Tibial nerve (tissue), 4 donors: ENCODE measurements around the gene ASTN1. TPM values are rescaled to one million over a fixed set of nuclear protein-coding genes. Genes with fewer than 3 reads are reported as not detected.

ENCODE experiments used
- DNase-seq, 2 donors: peaks; one replicate each; pipeline ENCODE4 v3.0.0-alpha.2; 2019; ENCODE audit warnings: low spot score in 2 of 2
- H3K27ac ChIP-seq, 4 donors: fragments of 200-600 bp; sonication (generic) in 3 of 4; one replicate each; pipeline ENCODE4 v1.5.1; 2017 to 2019; ENCODE audit warnings: mild to moderate bottlenecking in 1 of 4
- H3K27me3 ChIP-seq, 2 donors: fragments of 200-600 bp; sonication (generic) in 1 of 2; one replicate each; pipeline versions ENCODE4 v1.5.1 to v1.6.0; 2017 to 2019
- H3K36me3 ChIP-seq, 3 donors: fragments of 200-600 bp; sonication (generic); one replicate each; pipeline ENCODE4 v1.5.1; 2018 to 2019
- H3K4me1 ChIP-seq, 4 donors: fragments of 200-600 bp; sonication (generic) in 3 of 4; one replicate each; pipeline ENCODE4 v1.5.1; 2017 to 2019
- H3K4me3 ChIP-seq, 4 donors: fragments of 200-600 bp; sonication (generic) in 3 of 4; one replicate each; pipeline ENCODE4 v1.5.1; 2017 to 2019; ENCODE audit warnings: mild to moderate bottlenecking in 1 of 4, moderate library complexity in 1 of 4
- H3K9me3 ChIP-seq, 4 donors: fragments of 200-600 bp; sonication (generic) in 3 of 4; one replicate each; pipeline ENCODE4 v1.5.1; 2017 to 2019
- EP300 ChIP-seq, 2 donors: sonication (generic); formaldehyde crosslinking; IDR thresholded peaks; one replicate each; pipeline ENCODE4 v1.6.1; 2017; ENCODE audit warnings: antibody characterized with exemption in 2 of 2, mild to moderate bottlenecking in 1 of 2
- POLR2A ChIP-seq, 2 donors: fragments of 450-650 bp; IDR thresholded peaks; one replicate each; pipeline ENCODE4 v1.6.1; 2017; ENCODE audit warnings: antibody characterized with exemption in 2 of 2, mild to moderate bottlenecking in 2 of 2, moderate library complexity in 2 of 2
- WGBS, 2 donors: methylation state at CpG; one replicate each; pipeline ENCODE4 v1.1.5; 2018; 5-methylcytosine and 5-hydroxymethylcytosine counted together
- total RNA-seq, 4 donors: library from RNA; depleted of rRNA; stranded (reverse); fragments of >200 nt; gene quantifications; one replicate each; pipeline ENCODE4 v1.1.0, GENCODE V29; 2016
- TF ChIP-seq, protein P1 (sequence below), 5 experiments: fragments of 200-600 bp in 3 of 5; fragments of 450-650 bp in 2 of 5; sonication (generic) in 3 of 5; IDR thresholded peaks; one replicate each; pipeline ENCODE4 v1.5.1; 2016 to 2019; ENCODE audit warnings: antibody characterized with exemption in 5 of 5, mild to moderate bottlenecking in 3 of 5, moderate library complexity in 2 of 5

Gene ASTN1
- total RNA-seq, 4 donors from 2014 or later, result 0.30 to 0.63 TPM; not detected in 2

DNA sequence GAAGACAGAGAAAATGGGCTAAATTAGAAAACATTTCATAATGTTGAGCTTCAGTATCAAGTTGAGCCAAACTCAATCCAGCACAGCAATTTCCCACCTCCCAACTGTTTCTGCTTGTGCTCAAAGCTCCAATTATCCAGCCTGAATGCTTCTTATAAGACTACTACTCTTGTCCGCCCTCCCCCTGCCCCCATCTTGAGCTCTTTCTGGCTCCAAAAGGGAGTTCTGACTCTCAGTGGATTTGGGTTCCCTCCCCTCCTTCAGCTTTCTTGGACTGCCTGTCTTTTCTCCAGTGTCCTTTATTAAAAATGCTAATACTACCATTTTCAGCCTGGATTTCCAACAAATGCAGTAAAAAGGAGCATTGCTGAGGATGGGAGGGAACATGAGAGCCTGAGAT, 174.8 kb downstream of the ASTN1 start:
- Histone ChIP-seq H3K4me3 (no peak overlapping the region), H3K27ac (peak overlapping the region in 2 of 4 donors; percentile 26 to 65), H3K36me3 (no peaks in the 10 kb centered on the region), H3K9me3 (no peaks in the 10 kb centered on the region), H3K4me1 (peaks cover 0 to 10% (median 0%) of the 10 kb centered on the region in 4 donors), H3K27me3 (no peaks in the 10 kb centered on the region)
- 44 to 53% methylated on average over 1 of the region's 1 CpG for WGBS, 2 donors
- TF ChIP-seq EP300 (IDR thresholded peaks at IDR 0.05) (no peak), POLR2A (IDR thresholded peaks at IDR 0.05) (no peak)
- TF ChIP-seq, protein P1, sequence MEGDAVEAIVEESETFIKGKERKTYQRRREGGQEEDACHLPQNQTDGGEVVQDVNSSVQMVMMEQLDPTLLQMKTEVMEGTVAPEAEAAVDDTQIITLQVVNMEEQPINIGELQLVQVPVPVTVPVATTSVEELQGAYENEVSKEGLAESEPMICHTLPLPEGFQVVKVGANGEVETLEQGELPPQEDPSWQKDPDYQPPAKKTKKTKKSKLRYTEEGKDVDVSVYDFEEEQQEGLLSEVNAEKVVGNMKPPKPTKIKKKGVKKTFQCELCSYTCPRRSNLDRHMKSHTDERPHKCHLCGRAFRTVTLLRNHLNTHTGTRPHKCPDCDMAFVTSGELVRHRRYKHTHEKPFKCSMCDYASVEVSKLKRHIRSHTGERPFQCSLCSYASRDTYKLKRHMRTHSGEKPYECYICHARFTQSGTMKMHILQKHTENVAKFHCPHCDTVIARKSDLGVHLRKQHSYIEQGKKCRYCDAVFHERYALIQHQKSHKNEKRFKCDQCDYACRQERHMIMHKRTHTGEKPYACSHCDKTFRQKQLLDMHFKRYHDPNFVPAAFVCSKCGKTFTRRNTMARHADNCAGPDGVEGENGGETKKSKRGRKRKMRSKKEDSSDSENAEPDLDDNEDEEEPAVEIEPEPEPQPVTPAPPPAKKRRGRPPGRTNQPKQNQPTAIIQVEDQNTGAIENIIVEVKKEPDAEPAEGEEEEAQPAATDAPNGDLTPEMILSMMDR (IDR thresholded peaks at IDR 0.05), result no peak
- no peak for DNase-seq

DNA sequence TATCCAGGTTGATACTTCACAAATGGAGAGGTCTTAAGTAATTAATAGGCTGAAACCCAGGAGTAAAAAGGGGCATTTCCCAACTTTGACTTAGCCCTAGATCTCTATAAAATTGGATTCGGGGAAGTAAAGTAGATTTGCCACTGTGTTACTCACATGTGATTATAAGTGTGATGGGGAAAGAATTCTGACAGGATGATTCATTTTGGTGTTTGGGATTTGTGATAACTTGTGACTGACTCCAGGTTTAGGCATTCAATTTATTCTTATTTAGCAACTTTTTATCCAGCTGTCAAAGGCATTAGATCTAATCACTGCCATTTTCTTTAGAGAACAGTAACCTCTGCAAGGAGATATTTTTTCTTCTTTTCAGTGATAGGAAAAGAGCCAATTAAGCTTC, 175.5 kb downstream of the ASTN1 start:
- H3K4me1 ChIP-seq, result peaks cover 0 to 10% (median 0%) of the 10 kb centered on the region in 4 donors
- no peaks in the 10 kb centered on the region for H3K36me3 ChIP-seq
- no peak for DNase-seq
- H3K9me3 ChIP-seq, result no peaks in the 10 kb centered on the region
- 71 to 81% methylated on average over 1 of the region's 1 CpG for WGBS, 2 donors
- TF ChIP-seq, protein P1 (IDR thresholded peaks at IDR 0.05), result no peak
- TF ChIP-seq EP300 (IDR thresholded peaks at IDR 0.05) (no peak), POLR2A (IDR thresholded peaks at IDR 0.05) (no peak)
- H3K4me3 ChIP-seq, result no peak overlapping the region
- no peaks in the 10 kb centered on the region for H3K27me3 ChIP-seq
- peak overlapping the region in 2 of 4 donors; percentile 26 to 65 for H3K27ac ChIP-seq

DNA sequence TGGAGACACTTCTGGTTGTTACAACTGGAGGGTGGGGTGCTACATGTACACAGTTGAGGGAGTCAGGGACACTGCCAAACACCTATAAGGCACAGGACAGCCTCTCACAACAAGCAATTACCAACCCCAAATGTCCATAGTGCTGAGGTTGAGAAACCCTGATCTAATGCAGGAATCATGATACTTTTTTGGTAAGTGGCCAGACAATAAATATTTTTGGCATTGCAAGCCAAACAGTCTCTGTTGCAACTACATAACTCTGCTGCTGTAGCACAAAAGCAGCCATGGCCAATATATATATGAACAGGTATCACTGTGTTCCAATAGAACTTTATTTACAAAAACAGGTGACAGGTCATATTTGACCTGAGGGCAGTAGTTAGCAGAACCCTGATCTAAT, 177.5 kb downstream of the ASTN1 start:
- Histone ChIP-seq H3K27ac (no peak overlapping the region), H3K4me1 (peaks cover 0 to 10% (median 0%) of the 10 kb centered on the region in 4 donors), H3K4me3 (no peak overlapping the region), H3K27me3 (no peaks in the 10 kb centered on the region), H3K36me3 (no peaks in the 10 kb centered on the region), H3K9me3 (no peaks in the 10 kb centered on the region)
- no peak for DNase-seq
- no peak for TF ChIP-seq EP300 (IDR thresholded peaks at IDR 0.05)
- TF ChIP-seq POLR2A (IDR thresholded peaks at IDR 0.05), result no peak
- TF ChIP-seq, protein P1 (IDR thresholded peaks at IDR 0.05), result no peak

DNA sequence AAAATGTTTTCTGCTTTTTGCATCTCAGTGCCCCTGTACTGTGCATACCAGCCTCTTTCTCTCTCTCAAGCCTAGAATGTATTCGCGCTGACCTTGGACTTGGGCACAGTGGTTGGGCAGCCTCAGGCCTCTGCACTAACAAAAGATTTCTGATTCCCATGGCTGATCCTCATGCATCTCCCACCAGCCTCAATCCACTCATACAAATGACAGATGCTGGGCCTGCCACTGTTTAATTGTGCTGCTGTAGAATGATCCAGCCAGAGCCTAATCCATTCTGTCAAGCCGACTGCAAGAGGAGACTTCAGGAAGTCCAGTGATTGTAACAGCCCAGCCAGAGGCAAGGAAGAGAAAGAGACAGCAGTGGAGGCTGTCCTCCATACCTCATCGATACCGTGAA, 180.8 kb downstream of the ASTN1 start:
- H3K27ac ChIP-seq, result no peak overlapping the region
- no peaks in the 10 kb centered on the region for H3K9me3 ChIP-seq
- no peak for DNase-seq
- no peaks in the 10 kb centered on the region for H3K27me3 ChIP-seq
- TF ChIP-seq EP300 (IDR thresholded peaks at IDR 0.05) (no peak), POLR2A (IDR thresholded peaks at IDR 0.05) (no peak)
- TF ChIP-seq, protein P1 (IDR thresholded peaks at IDR 0.05), result no peak
- WGBS, 2 donors, result 69 to 73% methylated on average over 5 of the region's 5 CpGs
- H3K4me3 ChIP-seq, result no peak overlapping the region
- H3K4me1 ChIP-seq, result no peaks in the 10 kb centered on the region
- H3K36me3 ChIP-seq, result no peaks in the 10 kb centered on the region

DNA sequence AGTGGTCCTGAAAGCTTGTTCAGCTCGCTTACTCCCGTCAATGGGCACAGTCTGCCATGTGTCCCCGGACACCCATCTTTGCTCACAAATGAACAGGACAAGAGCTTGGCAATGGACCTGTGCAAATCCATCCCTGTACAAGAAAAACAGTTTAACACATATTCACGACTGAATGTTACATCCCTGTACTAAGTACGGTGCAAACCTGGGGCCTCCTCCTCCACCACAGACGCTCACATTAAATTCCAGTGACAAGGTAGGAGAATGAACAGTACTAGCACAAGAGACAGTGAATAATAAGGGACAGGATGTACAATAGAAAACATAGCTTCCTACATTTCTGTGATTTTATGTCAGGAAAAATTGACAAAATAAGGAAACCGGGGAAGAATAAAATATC, 187.7 kb downstream of the ASTN1 start:
- TF ChIP-seq EP300 (IDR thresholded peaks at IDR 0.05), result no peak
- TF ChIP-seq, protein P1 (IDR thresholded peaks at IDR 0.05), result no peak
- no peak for TF ChIP-seq POLR2A (IDR thresholded peaks at IDR 0.05)
- Histone ChIP-seq H3K36me3 (no peaks in the 10 kb centered on the region), H3K4me3 (no peak overlapping the region), H3K27me3 (no peaks in the 10 kb centered on the region), H3K27ac (no peak overlapping the region), H3K9me3 (no peaks in the 10 kb centered on the region), H3K4me1 (no peaks in the 10 kb centered on the region)
- no peak for DNase-seq
- WGBS, 2 donors, result 88 to 92% methylated on average over 7 of the region's 7 CpGs
